Stomach (tissue), 4 donors: Measurements from ENCODE around the gene FBXO11.

Source experiments
- EP300 ChIP-seq: sonication (generic); formaldehyde crosslinking; IDR thresholded peaks from one replicate; pipeline ENCODE4 v1.6.1; 2017; ENCODE audit warnings: antibody characterized with exemption
- POLR2A ChIP-seq, 4 donors: fragments of 450-650 bp; IDR thresholded peaks; one replicate each; pipeline ENCODE4 v1.6.1; 2016; ENCODE audit warnings: antibody characterized with exemption in 4 of 4, control low read depth in 2 of 4, mild to moderate bottlenecking in 1 of 4, moderate library complexity in 1 of 4

DNA sequence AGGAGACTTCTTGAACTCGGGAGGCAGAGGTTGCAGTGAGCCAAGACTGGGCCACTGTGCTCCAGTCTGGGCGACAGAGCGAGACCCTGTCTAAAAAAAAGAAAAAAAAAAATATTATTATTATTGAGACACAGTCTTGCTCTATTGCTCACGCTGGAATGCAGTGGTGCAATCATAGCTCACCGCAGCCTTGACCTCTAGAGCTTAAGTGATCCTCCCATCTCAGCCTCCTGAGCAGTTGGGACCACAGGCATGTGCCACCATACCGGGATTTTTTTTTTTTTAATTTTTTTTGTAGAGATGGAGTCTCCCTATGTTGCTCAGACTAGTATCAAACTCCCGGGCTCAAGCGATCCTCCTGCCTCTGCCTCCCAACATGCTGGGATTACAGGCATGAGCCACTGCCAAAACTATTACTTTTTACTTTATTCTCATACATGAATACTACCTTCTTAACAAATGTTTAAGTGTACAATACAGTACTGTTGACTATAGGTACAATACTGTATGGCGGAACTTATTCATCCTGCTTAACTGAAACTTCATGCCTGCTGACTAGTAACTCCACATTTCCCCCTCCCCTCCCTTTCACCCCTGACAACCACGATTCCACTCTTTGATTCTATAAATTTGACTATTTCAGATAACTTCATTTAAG lies 15.5 kb downstream of the FBXO11 start:
- TF ChIP-seq EP300 (no peak), POLR2A (IDR thresholded peaks at IDR 0.05) (no peak)
